GM23338 (cell line): Measurements from ENCODE around the gene RABL2A. TPM values are rescaled to one million over a fixed set of nuclear protein-coding genes. Genes with fewer than 3 reads are reported as not detected.

Experiments
- ATAC-seq: fragments of 200-7000 bp; cut with Tn5 transposase; 3 replicates; pipeline ENCODE4 v1.9.1; 2020
- DNase-seq: peaks from one replicate; pipeline ENCODE4 v3.0.0-alpha.2; 2015; ENCODE audit warnings: low spot score
- H2AFZ ChIP-seq: fragments of 200-600 bp; sonication (generic); 2 replicates; pipeline ENCODE4 v1.8.0; 2016; ENCODE audit warnings: antibody characterized with exemption, mild to moderate bottlenecking, moderate library complexity
- H3F3A ChIP-seq: fragments of 200-600 bp; sonication (generic); replicated peaks from 2 replicates; pipeline ENCODE4 v1.8.0; 2017; ENCODE audit warnings: antibody characterized with exemption, mixed run types, low read depth
- H3K27ac ChIP-seq: fragments of 200-600 bp; sonication (generic); 2 replicates; pipeline ENCODE4 v1.6.1; 2016; ENCODE audit warnings: low read depth
- H3K27me3 ChIP-seq: fragments of 200-600 bp; sonication (generic); 2 replicates; pipeline ENCODE4 v1.8.0; 2016; ENCODE audit warnings: mild to moderate bottlenecking, mixed run types, moderate library complexity; ENCODE audit not compliant: insufficient read depth
- H3K36me3 ChIP-seq: fragments of 200-600 bp; sonication (generic); 2 replicates; pipeline ENCODE4 v1.8.0; 2016; ENCODE audit warnings: mild to moderate bottlenecking; ENCODE audit not compliant: insufficient read depth
- H3K4me1 ChIP-seq: fragments of 200-600 bp; sonication (generic); 2 replicates; pipeline ENCODE4 v1.8.0; 2016; ENCODE audit warnings: mild to moderate bottlenecking, moderate library complexity; ENCODE audit not compliant: insufficient read depth
- H3K4me2 ChIP-seq: fragments of 200-600 bp; sonication (generic); 2 replicates; pipeline ENCODE4 v1.7.1; 2017; ENCODE audit warnings: mixed run types
- H3K4me3 ChIP-seq: fragments of 200-600 bp; sonication (generic); 2 replicates; pipeline ENCODE4 v1.6.1; 2016; ENCODE audit warnings: mixed run types
- H3K79me2 ChIP-seq: fragments of 200-600 bp; sonication (generic); replicated peaks from 2 replicates; pipeline ENCODE4 v1.8.0; 2017; ENCODE audit warnings: mild to moderate bottlenecking; ENCODE audit not compliant: insufficient read depth
- H3K9me2 ChIP-seq: fragments of 200-600 bp; sonication (generic); 2 replicates; pipeline ENCODE4 v1.8.0; 2017; ENCODE audit not compliant: insufficient read depth
- H4K20me1 ChIP-seq: fragments of 200-600 bp; sonication (generic); replicated peaks from 2 replicates; pipeline ENCODE4 v1.8.0; 2017; ENCODE audit warnings: mild to moderate bottlenecking; ENCODE audit not compliant: insufficient read depth
- H3K27ac Mint-ChIP-seq: 2 replicates; pipeline ENCODE4 v1.8.0; 2020; ENCODE audit warnings: inconsistent platforms, mild to moderate bottlenecking, moderate library complexity, mixed read lengths
- H3K27me3 Mint-ChIP-seq: 3 replicates; pipeline ENCODE4 v1.8.0; 2022; ENCODE audit warnings: low read depth, mild to moderate bottlenecking, moderate library complexity, mixed read lengths, inconsistent platforms; ENCODE audit not compliant: insufficient read depth, poor library complexity
- H3K36me3 Mint-ChIP-seq: 3 replicates; pipeline ENCODE4 v1.8.0; 2021; ENCODE audit warnings: low read depth, mild to moderate bottlenecking, inconsistent platforms, moderate library complexity, mixed read lengths
- H3K4me1 Mint-ChIP-seq: 3 replicates; pipeline ENCODE4 v1.8.0; 2020; ENCODE audit warnings: mild to moderate bottlenecking, inconsistent platforms, mixed read lengths
- H3K4me3 Mint-ChIP-seq: 3 replicates; pipeline ENCODE4 v1.8.0; 2021; ENCODE audit warnings: moderate library complexity, mild to moderate bottlenecking, inconsistent platforms, mixed read lengths
- H3K9me3 Mint-ChIP-seq: 3 replicates; pipeline ENCODE4 v1.8.0; 2020; ENCODE audit warnings: moderate library complexity, mild to moderate bottlenecking, inconsistent platforms, mixed read lengths
- CREB1 ChIP-seq: fragments of 250-450 bp; sonication (Bioruptor Pico); IDR thresholded peaks from 2 replicates; pipeline ENCODE4 v1.5.0; 2020; ENCODE audit warnings: low read depth, mild to moderate bottlenecking, moderate library complexity
- CTCF ChIP-seq, 2 experiments: fragments of 200-600 bp in 1 of 2; sonication (generic) in 1 of 2; conservative IDR thresholded peaks; 2 replicates each; pipeline versions ENCODE4 v1.5.1 to v1.6.1; 2016 to 2017; ENCODE audit warnings: antibody characterized with exemption in 2 of 2, low read depth in 2 of 2, mild to moderate bottlenecking in 2 of 2, moderate library complexity in 1 of 2
- EZH2 ChIP-seq: fragments of 200-600 bp; sonication (generic); IDR thresholded peaks from one replicate; pipeline ENCODE4 v1.8.0; 2017; ENCODE audit warnings: antibody characterized with exemption, mild to moderate bottlenecking, low read depth; ENCODE audit not compliant: unreplicated experiment
- EZH2phosphoT487 ChIP-seq: fragments of 200-600 bp; sonication (generic); IDR thresholded peaks from one replicate; pipeline ENCODE4 v1.8.1; 2018; ENCODE audit warnings: antibody characterized with exemption; ENCODE audit not compliant: unreplicated experiment
- JUNB ChIP-seq: IDR thresholded peaks from one replicate; pipeline ENCODE4 v1.6.1; 2016; ENCODE audit warnings: antibody characterized with exemption; ENCODE audit not compliant: unreplicated experiment
- NANOG ChIP-seq: IDR thresholded peaks from 2 replicates; pipeline ENCODE4 v1.6.1; 2016; ENCODE audit warnings: antibody characterized with exemption, borderline replicate concordance
- POLR2AphosphoS5 ChIP-seq: IDR thresholded peaks from 2 replicates; pipeline ENCODE4 v1.6.1; 2016; ENCODE audit warnings: antibody characterized with exemption, low read depth
- REST ChIP-seq: IDR thresholded peaks from one replicate; pipeline ENCODE4 v1.6.1; 2018; ENCODE audit warnings: antibody characterized with exemption; ENCODE audit not compliant: unreplicated experiment
- STAT1 ChIP-seq: IDR thresholded peaks from one replicate; pipeline ENCODE4 v1.6.1; 2016; ENCODE audit warnings: antibody characterized with exemption; ENCODE audit not compliant: unreplicated experiment
- ZNF114 ChIP-seq: fragments of 250-450 bp; sonication (Bioruptor Pico); IDR thresholded peaks from 2 replicates; pipeline ENCODE4 v1.5.0; 2020; ENCODE audit warnings: mild to moderate bottlenecking, moderate library complexity
- ZNF331 ChIP-seq: fragments of 250-450 bp; sonication (Bioruptor Pico); IDR thresholded peaks from 2 replicates; pipeline ENCODE4 v1.5.0; 2020; ENCODE audit warnings: low read depth, mild to moderate bottlenecking, moderate library complexity
- polyA plus RNA-seq: library from polyadenylated mRNA; unstranded; fragments of >200 nt; fragmentation: Nextera tagmentation; extraction: Ambion mirVana; gene quantifications from 2 replicates; pipeline ENCODE4 v1.2.1, GENCODE V29; 2016
- total RNA-seq: library from RNA; depleted of rRNA; stranded (reverse); fragments of >200 nt; shearing (Covaris generic); gene quantifications from 2 replicates; pipeline ENCODE4 v1.2.3, GENCODE V29; 2014
- TF ChIP-seq, protein P1 (sequence below): IDR thresholded peaks from 2 replicates; pipeline ENCODE4 v1.6.1; 2016; ENCODE audit warnings: antibody characterized with exemption
- TF ChIP-seq, protein P2 (sequence below): fragments of 250-450 bp; sonication (Bioruptor Pico); IDR thresholded peaks from 2 replicates; pipeline ENCODE4 v1.5.0; 2020; ENCODE audit warnings: mild to moderate bottlenecking, moderate library complexity

The RABL2A gene
- total and polyA plus RNA-seq, 2 experiments from 2014 or later = 3.7 to 4.1 TPM

DNA sequence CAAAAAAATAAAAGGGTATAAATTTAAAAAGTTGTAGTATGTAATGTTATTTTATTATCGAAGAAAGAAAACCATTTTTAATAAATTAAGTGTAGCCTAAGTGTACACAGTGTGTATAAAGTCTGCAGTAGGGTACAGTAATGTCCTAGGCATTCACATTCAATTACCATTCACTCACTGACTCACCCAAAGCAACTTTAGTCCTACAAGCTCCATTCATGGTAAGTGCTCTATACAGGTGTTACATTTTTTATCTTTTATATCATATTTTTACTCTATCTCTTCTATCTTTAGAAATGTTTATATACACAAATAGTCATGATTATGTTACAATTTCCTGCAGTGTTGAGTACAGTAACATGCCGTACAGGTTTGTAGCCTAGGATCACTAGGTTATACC, 59.5 kb downstream of the RABL2A start:
- no peak overlapping the region for H3K4me3 ChIP-seq
- 0 out of 3 replicates have a peak, but pooled peaks cover 6% of the 10 kb centered on the region for H3K9me3 Mint-ChIP-seq
- H3K36me3 ChIP-seq = no peaks in the 10 kb centered on the region
- no peaks in the 10 kb centered on the region for H3K4me1 ChIP-seq
- TF ChIP-seq, protein P1, sequence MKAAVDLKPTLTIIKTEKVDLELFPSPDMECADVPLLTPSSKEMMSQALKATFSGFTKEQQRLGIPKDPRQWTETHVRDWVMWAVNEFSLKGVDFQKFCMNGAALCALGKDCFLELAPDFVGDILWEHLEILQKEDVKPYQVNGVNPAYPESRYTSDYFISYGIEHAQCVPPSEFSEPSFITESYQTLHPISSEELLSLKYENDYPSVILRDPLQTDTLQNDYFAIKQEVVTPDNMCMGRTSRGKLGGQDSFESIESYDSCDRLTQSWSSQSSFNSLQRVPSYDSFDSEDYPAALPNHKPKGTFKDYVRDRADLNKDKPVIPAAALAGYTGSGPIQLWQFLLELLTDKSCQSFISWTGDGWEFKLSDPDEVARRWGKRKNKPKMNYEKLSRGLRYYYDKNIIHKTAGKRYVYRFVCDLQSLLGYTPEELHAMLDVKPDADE = no peak
- no peak for TF ChIP-seq JUNB
- no peak for TF ChIP-seq ZNF331 (CRISPR knock-in tag)
- no peak for TF ChIP-seq EZH2phosphoT487
- no peak for TF ChIP-seq ZNF114 (CRISPR knock-in tag)
- no peak for TF ChIP-seq CTCF (conservative IDR thresholded peaks at IDR 0.05; ENCODE audit: low read depth in 2 of 2)
- TF ChIP-seq CREB1 = no peak
- no peak for TF ChIP-seq EZH2
- TF ChIP-seq POLR2AphosphoS5 = no peak
- no peak for TF ChIP-seq NANOG
- no peak for TF ChIP-seq REST
- TF ChIP-seq STAT1 = no peak
- TF ChIP-seq, protein P2, sequence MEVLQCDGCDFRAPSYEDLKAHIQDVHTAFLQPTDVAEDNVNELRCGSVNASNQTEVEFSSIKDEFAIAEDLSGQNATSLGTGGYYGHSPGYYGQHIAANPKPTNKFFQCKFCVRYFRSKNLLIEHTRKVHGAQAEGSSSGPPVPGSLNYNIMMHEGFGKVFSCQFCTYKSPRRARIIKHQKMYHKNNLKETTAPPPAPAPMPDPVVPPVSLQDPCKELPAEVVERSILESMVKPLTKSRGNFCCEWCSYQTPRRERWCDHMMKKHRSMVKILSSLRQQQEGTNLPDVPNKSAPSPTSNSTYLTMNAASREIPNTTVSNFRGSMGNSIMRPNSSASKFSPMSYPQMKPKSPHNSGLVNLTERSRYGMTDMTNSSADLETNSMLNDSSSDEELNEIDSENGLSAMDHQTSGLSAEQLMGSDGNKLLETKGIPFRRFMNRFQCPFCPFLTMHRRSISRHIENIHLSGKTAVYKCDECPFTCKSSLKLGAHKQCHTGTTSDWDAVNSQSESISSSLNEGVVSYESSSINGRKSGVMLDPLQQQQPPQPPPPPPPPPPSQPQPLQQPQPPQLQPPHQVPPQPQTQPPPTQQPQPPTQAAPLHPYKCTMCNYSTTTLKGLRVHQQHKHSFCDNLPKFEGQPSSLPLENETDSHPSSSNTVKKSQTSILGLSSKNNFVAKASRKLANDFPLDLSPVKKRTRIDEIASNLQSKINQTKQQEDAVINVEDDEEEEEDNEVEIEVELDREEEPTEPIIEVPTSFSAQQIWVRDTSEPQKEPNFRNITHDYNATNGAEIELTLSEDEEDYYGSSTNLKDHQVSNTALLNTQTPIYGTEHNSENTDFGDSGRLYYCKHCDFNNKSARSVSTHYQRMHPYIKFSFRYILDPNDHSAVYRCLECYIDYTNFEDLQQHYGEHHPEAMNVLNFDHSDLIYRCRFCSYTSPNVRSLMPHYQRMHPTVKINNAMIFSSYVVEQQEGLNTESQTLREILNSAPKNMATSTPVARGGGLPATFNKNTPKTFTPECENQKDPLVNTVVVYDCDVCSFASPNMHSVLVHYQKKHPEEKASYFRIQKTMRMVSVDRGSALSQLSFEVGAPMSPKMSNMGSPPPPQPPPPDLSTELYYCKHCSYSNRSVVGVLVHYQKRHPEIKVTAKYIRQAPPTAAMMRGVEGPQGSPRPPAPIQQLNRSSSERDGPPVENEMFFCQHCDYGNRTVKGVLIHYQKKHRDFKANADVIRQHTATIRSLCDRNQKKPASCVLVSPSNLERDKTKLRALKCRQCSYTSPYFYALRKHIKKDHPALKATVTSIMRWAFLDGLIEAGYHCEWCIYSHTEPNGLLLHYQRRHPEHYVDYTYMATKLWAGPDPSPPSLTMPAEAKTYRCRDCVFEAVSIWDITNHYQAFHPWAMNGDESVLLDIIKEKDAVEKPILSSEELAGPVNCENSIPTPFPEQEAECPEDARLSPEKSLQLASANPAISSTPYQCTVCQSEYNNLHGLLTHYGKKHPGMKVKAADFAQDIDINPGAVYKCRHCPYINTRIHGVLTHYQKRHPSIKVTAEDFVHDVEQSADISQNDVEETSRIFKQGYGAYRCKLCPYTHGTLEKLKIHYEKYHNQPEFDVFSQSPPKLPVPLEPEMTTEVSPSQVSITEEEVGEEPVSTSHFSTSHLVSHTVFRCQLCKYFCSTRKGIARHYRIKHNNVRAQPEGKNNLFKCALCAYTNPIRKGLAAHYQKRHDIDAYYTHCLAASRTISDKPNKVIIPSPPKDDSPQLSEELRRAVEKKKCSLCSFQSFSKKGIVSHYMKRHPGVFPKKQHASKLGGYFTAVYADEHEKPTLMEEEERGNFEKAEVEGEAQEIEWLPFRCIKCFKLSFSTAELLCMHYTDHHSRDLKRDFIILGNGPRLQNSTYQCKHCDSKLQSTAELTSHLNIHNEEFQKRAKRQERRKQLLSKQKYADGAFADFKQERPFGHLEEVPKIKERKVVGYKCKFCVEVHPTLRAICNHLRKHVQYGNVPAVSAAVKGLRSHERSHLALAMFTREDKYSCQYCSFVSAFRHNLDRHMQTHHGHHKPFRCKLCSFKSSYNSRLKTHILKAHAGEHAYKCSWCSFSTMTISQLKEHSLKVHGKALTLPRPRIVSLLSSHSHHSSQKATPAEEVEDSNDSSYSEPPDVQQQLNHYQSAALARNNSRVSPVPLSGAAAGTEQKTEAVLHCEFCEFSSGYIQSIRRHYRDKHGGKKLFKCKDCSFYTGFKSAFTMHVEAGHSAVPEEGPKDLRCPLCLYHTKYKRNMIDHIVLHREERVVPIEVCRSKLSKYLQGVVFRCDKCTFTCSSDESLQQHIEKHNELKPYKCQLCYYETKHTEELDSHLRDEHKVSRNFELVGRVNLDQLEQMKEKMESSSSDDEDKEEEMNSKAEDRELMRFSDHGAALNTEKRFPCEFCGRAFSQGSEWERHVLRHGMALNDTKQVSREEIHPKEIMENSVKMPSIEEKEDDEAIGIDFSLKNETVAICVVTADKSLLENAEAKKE = no peak
- H3K79me2 ChIP-seq = no peaks in the 10 kb centered on the region
- no peaks in the 10 kb centered on the region for H3K36me3 Mint-ChIP-seq
- H3K27ac Mint-ChIP-seq = no peak overlapping the region
- no peak overlapping the region for H2AFZ ChIP-seq
- peaks cover 2% of the 10 kb centered on the region for H3K27me3 Mint-ChIP-seq
- DNase-seq (no peak), ATAC-seq (no peak)
- H3K27ac ChIP-seq = no peak overlapping the region
- no peak overlapping the region for H3K4me3 Mint-ChIP-seq
- peaks cover 9% of the 10 kb centered on the region for H3K27me3 ChIP-seq
- H4K20me1 ChIP-seq = 0 out of 2 replicates have a peak, but pooled peaks cover 2% of the 10 kb centered on the region
- H3F3A ChIP-seq = no peaks in the 10 kb centered on the region
- H3K4me1 Mint-ChIP-seq = no peaks in the 10 kb centered on the region
- H3K4me2 ChIP-seq = no peak overlapping the region
- H3K9me2 ChIP-seq = no peaks in the 10 kb centered on the region
